Gastrocnemius medialis (tissue), 4 donors: ENCODE data around the gene ARHGAP26. TPM values are rescaled to one million over a fixed set of nuclear protein-coding genes. Genes with fewer than 3 reads are reported as not detected.

Experiments used
- ATAC-seq, 2 donors: fragments of 150-250 bp; one replicate each; pipeline ENCODE4 v1.9.1; 2016
- DNase-seq, 2 donors: peaks; one replicate each; pipeline ENCODE4 v3.0.0-alpha.2; 2019
- H3K27ac ChIP-seq, 4 donors: fragments of 200-600 bp; sonication (generic); 1 replicate in 1 of 4; 2 replicates in 3 of 4; pipeline ENCODE4 v1.5.1; 2016 to 2018; ENCODE audit warnings: mild to moderate bottlenecking in 2 of 4, moderate library complexity in 1 of 4
- H3K27me3 ChIP-seq, 3 donors: fragments of 200-600 bp; sonication (generic) in 2 of 3; 1 replicate in 1 of 3; 2 replicates in 2 of 3; pipeline versions ENCODE4 v1.5.1 to v1.6.0; 2016 to 2019; ENCODE audit warnings: mild to moderate bottlenecking in 1 of 3, moderate library complexity in 1 of 3
- H3K36me3 ChIP-seq, 2 donors: fragments of 200-600 bp; sonication (generic) in 1 of 2; one replicate each; pipeline ENCODE4 v1.5.1; 2017 to 2018
- H3K4me1 ChIP-seq, 2 donors: fragments of 200-600 bp; sonication (generic) in 1 of 2; one replicate each; pipeline ENCODE4 v1.5.1; 2016 to 2017; ENCODE audit warnings: mild to moderate bottlenecking in 2 of 2
- H3K4me3 ChIP-seq, 4 donors: fragments of 200-600 bp; sonication (generic) in 3 of 4; 1 replicate in 1 of 4; 2 replicates in 3 of 4; pipeline ENCODE4 v1.5.1; 2016 to 2019; ENCODE audit warnings: mild to moderate bottlenecking in 2 of 4
- H3K9me3 ChIP-seq, 3 donors: fragments of 200-600 bp; sonication (generic) in 2 of 3; 1 replicate in 1 of 3; 2 replicates in 2 of 3; pipeline ENCODE4 v1.5.1; 2016 to 2019
- CTCF ChIP-seq, 5 experiments: fragments of 450-650 bp in 3 of 5; fragments of 200-600 bp in 2 of 5; sonication (generic) in 2 of 5; IDR thresholded peaks in 4 of 5; conservative IDR thresholded peaks in 1 of 5; 1 replicate in 4 of 5; 2 replicates in 1 of 5; pipeline ENCODE4 v1.5.1; 2016 to 2019; ENCODE audit warnings: antibody characterized with exemption in 5 of 5, mild to moderate bottlenecking in 3 of 5, moderate library complexity in 3 of 5
- POLR2A ChIP-seq, 2 donors: fragments of 450-650 bp; IDR thresholded peaks; one replicate each; pipeline ENCODE4 v1.6.1; 2017; ENCODE audit warnings: antibody characterized with exemption in 2 of 2, mild to moderate bottlenecking in 2 of 2, moderate library complexity in 2 of 2
- in situ Hi-C, 4 donors: fragments of 200-750 bp; cut with MboI; loops; one replicate each; pipeline versions ENCODE4 v1.15.0 to v1.8.0; 2017; ENCODE audit warnings: low sequenced_read_pairs in 4 of 4
- intact Hi-C: fragments of 100-400 bp; cut with DNase I; formaldehyde crosslinking; loops from one replicate; pipeline ENCODE4 v1.15.1; 2023; ENCODE audit warnings: low total_unique reads
- total RNA-seq, 4 donors: library from RNA; depleted of rRNA; stranded (reverse); fragments of >200 nt; gene quantifications; one replicate each; pipeline versions ENCODE4 v1.1.0 to v1.2.3, GENCODE V29; 2016

ARHGAP26 gene
- total RNA-seq, 4 donors from 2014 or later = 9.1 to 22.4 (median 13.4) TPM

- Histone ChIP-seq H3K36me3 (no peaks in the 10 kb centered on the region), H3K4me1 (peaks cover 27 to 43% of the 10 kb centered on the region in 2 donors), H3K27me3 (no peaks in the 10 kb centered on the region), H3K4me3 (no peak overlapping the region), H3K27ac (peak overlapping the region; percentile 4 to 61 (median 27)), H3K9me3 (no peaks in the 10 kb centered on the region)
- in situ Hi-C loops (no loop called here), intact Hi-C loops (loop anchor here (10.0 kb wide), 1 partner anchor 274 kb away; no protein-coding TSS in a partner anchor)
- TF ChIP-seq POLR2A (IDR thresholded peaks at IDR 0.05) (no peak), CTCF (IDR thresholded peaks at IDR 0.05 in 4 of 5, conservative IDR thresholded peaks at IDR 0.05 in 1 of 5) (no peak)
- no peak for DNase-seq
- ATAC-seq = no peak
These were observed 160.4 kb downstream of the ARHGAP26 start for GRCh38 chr5:142930395-142931110.

GRCh38 chr5:142931896-142932686, 161.9 kb downstream of the ARHGAP26 start:
- intact Hi-C loops = loop anchor here (10.0 kb wide), 1 partner anchor 273 kb away; no protein-coding TSS in a partner anchor
- no peaks in the 10 kb centered on the region for H3K9me3 ChIP-seq
- H3K27ac ChIP-seq = peak overlapping the region in 2 of 4 donors; percentile 3 to 57
- TF ChIP-seq POLR2A (IDR thresholded peaks at IDR 0.05) = no peak
- no peak for TF ChIP-seq CTCF (IDR thresholded peaks at IDR 0.05 in 4 of 5, conservative IDR thresholded peaks at IDR 0.05 in 1 of 5)
- DNase-seq (no peak), ATAC-seq (no peak)
- in situ Hi-C loops = no loop called here
- peaks cover 36 to 57% of the 10 kb centered on the region in 2 donors for H3K4me1 ChIP-seq
- no peaks in the 10 kb centered on the region for H3K27me3 ChIP-seq
- H3K36me3 ChIP-seq = no peaks in the 10 kb centered on the region
- no peak overlapping the region for H3K4me3 ChIP-seq

GRCh38 chr5:142934051-142934762, 164.0 kb downstream of the ARHGAP26 start:
- H3K9me3 ChIP-seq = no peaks in the 10 kb centered on the region
- H3K4me3 ChIP-seq = no peak overlapping the region
- no peak for TF ChIP-seq CTCF (IDR thresholded peaks at IDR 0.05 in 4 of 5, conservative IDR thresholded peaks at IDR 0.05 in 1 of 5)
- no peak for TF ChIP-seq POLR2A (IDR thresholded peaks at IDR 0.05)
- H3K4me1 ChIP-seq = peaks cover 45 to 72% of the 10 kb centered on the region in 2 donors
- in situ Hi-C loops (no loop called here), intact Hi-C loops (loop anchor here (10.0 kb wide), 1 partner anchor 271 kb away; no protein-coding TSS in a partner anchor)
- DNase-seq (no peak), ATAC-seq (no peak)
- H3K27ac ChIP-seq = peak overlapping the region in 1 of 4 donors; percentile 27
- no peaks in the 10 kb centered on the region for H3K36me3 ChIP-seq
- H3K27me3 ChIP-seq = no peaks in the 10 kb centered on the region

GRCh38 chr5:142935014-142935413, 164.8 kb downstream of the ARHGAP26 start:
- intact Hi-C loops = loop anchor here (10.0 kb wide), 1 partner anchor 270 kb away; no protein-coding TSS in a partner anchor
- Histone ChIP-seq H3K4me1 (peaks cover 51 to 73% of the 10 kb centered on the region in 2 donors), H3K36me3 (no peaks in the 10 kb centered on the region), H3K9me3 (no peaks in the 10 kb centered on the region), H3K27me3 (no peaks in the 10 kb centered on the region), H3K4me3 (no peak overlapping the region), H3K27ac (peak overlapping the region in 1 of 4 donors; percentile 27)
- ATAC-seq (no peak), DNase-seq (no peak)
- no peak for TF ChIP-seq CTCF (IDR thresholded peaks at IDR 0.05 in 4 of 5, conservative IDR thresholded peaks at IDR 0.05 in 1 of 5)
- no peak for TF ChIP-seq POLR2A (IDR thresholded peaks at IDR 0.05)
- in situ Hi-C loops = no loop called here
